ENCODE data around the gene ARRB1. TPM values are rescaled to one million over a fixed set of nuclear protein-coding genes. Genes with fewer than 3 reads are reported as not detected.
A peak's percentile ranks its signal among the peaks of the same experiment; 100 is the strongest.

The ARRB1 gene
- total RNA-seq, 1 experiment from 2014 or later: 219 TPM

- ATAC-seq (no peak), DNase-seq (ENCODE audit: low read depth, low spot score) (no peak)
- peak overlapping the region; percentile 24; the same call in 1 of the 2 replicates for H3K27ac ChIP-seq (ENCODE audit: low read length)
- POLR2A ChIA-PET: no interaction called here
- H3K4me3 ChIP-seq (ENCODE audit: low read depth in 2 of 2, low read length in 2 of 2): no peak overlapping the region
- no peaks in the 10 kb centered on the region for H3K9me3 ChIP-seq (ENCODE audit: control insufficient read depth, insufficient read depth, low read depth, low read length)
- no peaks in the 10 kb centered on the region for H3K36me3 ChIP-seq (ENCODE audit: control insufficient read depth, insufficient read depth, low read length)
- no TSS peak for BruUV-seq (replicated peaks)
- no peaks in the 10 kb centered on the region for H3K27me3 ChIP-seq (ENCODE audit: control insufficient read depth, insufficient read depth, low read length)
- intact Hi-C loops (cut with micrococcal nuclease; ENCODE audit: unreplicated experiment) (no loop called here), in situ Hi-C loops (cut with HindIII; ENCODE audit: low pct_unique_long_range_greater_than_20kb, low sequenced_read_pairs) (no loop called here)
- TF ChIP-seq SIN3A (IDR thresholded peaks at IDR 0.05; ENCODE audit: borderline replicate concordance, insufficient read depth, low read depth, low read length) (no peak), POLR2AphosphoS5 (IDR thresholded peaks at IDR 0.05; ENCODE audit: low read depth, low read length) (no peak), TCF7L2 (IDR thresholded peaks at IDR 0.05; ENCODE audit: low read depth, low read length) (no peak)
- TF ChIP-seq, protein P1, sequence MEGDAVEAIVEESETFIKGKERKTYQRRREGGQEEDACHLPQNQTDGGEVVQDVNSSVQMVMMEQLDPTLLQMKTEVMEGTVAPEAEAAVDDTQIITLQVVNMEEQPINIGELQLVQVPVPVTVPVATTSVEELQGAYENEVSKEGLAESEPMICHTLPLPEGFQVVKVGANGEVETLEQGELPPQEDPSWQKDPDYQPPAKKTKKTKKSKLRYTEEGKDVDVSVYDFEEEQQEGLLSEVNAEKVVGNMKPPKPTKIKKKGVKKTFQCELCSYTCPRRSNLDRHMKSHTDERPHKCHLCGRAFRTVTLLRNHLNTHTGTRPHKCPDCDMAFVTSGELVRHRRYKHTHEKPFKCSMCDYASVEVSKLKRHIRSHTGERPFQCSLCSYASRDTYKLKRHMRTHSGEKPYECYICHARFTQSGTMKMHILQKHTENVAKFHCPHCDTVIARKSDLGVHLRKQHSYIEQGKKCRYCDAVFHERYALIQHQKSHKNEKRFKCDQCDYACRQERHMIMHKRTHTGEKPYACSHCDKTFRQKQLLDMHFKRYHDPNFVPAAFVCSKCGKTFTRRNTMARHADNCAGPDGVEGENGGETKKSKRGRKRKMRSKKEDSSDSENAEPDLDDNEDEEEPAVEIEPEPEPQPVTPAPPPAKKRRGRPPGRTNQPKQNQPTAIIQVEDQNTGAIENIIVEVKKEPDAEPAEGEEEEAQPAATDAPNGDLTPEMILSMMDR (IDR thresholded peaks at IDR 0.05): no peak
- CTCF ChIA-PET: interaction anchor here (1.6 kb wide), 1 partner anchor 35 kb away, joined by 3 read pairs; no protein-coding TSS in a partner anchor
- H3K4me1 ChIP-seq (ENCODE audit: control insufficient read depth, insufficient read depth, low read length): peaks cover 40% of the 10 kb centered on the region
Measured at GRCh38 chr11:75307058-75307457, 44.4 kb downstream of the ARRB1 start.

DNA sequence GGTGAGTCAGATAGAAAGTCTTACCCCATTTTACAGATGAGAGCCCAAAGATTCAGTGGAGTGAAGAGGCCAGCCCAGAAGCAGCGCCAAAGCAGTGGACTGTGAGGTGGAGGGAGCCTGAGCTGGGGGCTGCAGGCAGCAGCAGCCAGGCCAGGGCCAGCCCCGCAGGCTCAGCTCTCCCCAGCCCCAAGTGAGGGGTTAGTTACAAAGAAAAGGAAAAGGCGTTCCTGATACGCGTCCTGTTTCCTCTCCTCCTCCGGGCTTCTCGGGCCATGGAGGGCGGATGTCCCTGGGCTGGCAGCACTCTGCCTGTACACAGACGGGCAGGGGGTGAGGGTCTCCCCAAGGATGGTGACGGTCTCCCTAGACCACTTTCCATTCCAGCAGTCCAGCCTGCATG lies 44.9 kb downstream of the ARRB1 start:
- DNase-seq (ENCODE audit: low read depth, low spot score) (no peak), ATAC-seq (no peak)
- intact Hi-C loops (cut with micrococcal nuclease; ENCODE audit: unreplicated experiment) (no loop called here), in situ Hi-C loops (cut with HindIII; ENCODE audit: low pct_unique_long_range_greater_than_20kb, low sequenced_read_pairs) (no loop called here)
- Histone ChIP-seq H3K27ac (ENCODE audit: low read length) (no peak overlapping the region), H3K9me3 (ENCODE audit: control insufficient read depth, insufficient read depth, low read depth, low read length) (no peaks in the 10 kb centered on the region), H3K4me1 (ENCODE audit: control insufficient read depth, insufficient read depth, low read length) (peaks cover 37% of the 10 kb centered on the region), H3K4me3 (ENCODE audit: low read depth in 2 of 2, low read length in 2 of 2) (no peak overlapping the region), H3K27me3 (ENCODE audit: control insufficient read depth, insufficient read depth, low read length) (no peaks in the 10 kb centered on the region), H3K36me3 (ENCODE audit: control insufficient read depth, insufficient read depth, low read length) (no peaks in the 10 kb centered on the region)
- CTCF ChIA-PET: no interaction called here
- no TSS peak for BruUV-seq (replicated peaks)
- POLR2A ChIA-PET: no interaction called here
- TF ChIP-seq, protein P1 (IDR thresholded peaks at IDR 0.05): no peak
- TF ChIP-seq, protein P2, sequence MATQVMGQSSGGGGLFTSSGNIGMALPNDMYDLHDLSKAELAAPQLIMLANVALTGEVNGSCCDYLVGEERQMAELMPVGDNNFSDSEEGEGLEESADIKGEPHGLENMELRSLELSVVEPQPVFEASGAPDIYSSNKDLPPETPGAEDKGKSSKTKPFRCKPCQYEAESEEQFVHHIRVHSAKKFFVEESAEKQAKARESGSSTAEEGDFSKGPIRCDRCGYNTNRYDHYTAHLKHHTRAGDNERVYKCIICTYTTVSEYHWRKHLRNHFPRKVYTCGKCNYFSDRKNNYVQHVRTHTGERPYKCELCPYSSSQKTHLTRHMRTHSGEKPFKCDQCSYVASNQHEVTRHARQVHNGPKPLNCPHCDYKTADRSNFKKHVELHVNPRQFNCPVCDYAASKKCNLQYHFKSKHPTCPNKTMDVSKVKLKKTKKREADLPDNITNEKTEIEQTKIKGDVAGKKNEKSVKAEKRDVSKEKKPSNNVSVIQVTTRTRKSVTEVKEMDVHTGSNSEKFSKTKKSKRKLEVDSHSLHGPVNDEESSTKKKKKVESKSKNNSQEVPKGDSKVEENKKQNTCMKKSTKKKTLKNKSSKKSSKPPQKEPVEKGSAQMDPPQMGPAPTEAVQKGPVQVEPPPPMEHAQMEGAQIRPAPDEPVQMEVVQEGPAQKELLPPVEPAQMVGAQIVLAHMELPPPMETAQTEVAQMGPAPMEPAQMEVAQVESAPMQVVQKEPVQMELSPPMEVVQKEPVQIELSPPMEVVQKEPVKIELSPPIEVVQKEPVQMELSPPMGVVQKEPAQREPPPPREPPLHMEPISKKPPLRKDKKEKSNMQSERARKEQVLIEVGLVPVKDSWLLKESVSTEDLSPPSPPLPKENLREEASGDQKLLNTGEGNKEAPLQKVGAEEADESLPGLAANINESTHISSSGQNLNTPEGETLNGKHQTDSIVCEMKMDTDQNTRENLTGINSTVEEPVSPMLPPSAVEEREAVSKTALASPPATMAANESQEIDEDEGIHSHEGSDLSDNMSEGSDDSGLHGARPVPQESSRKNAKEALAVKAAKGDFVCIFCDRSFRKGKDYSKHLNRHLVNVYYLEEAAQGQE (IDR thresholded peaks at IDR 0.05; ENCODE audit: insufficient read depth in 1 of 2, low read depth in 2 of 2, low read length in 1 of 2): no peak
- TF ChIP-seq SIN3A (IDR thresholded peaks at IDR 0.05; ENCODE audit: borderline replicate concordance, insufficient read depth, low read depth, low read length) (no peak), POLR2AphosphoS5 (IDR thresholded peaks at IDR 0.05; ENCODE audit: low read depth, low read length) (no peak), TCF7L2 (IDR thresholded peaks at IDR 0.05; ENCODE audit: low read depth, low read length) (no peak)
